Activated naive CD8-positive, alpha-beta T cell treated with anti-CD3 and anti-CD28 coated beads for 36 hours (primary cell): Measurements from ENCODE around the gene FERMT1. TPM values are rescaled to one million over a fixed set of nuclear protein-coding genes. Genes with fewer than 3 reads are reported as not detected.

Experiments used
- DNase-seq: peaks from one replicate; pipeline ENCODE4 v3.0.0; 2021
- H3K27ac Mint-ChIP-seq: one replicate; pipeline ENCODE4 v1.8.0; 2022; ENCODE audit warnings: mild to moderate bottlenecking, moderate library complexity, mixed read lengths
- H3K27me3 Mint-ChIP-seq: one replicate; pipeline ENCODE4 v1.8.0; 2022; ENCODE audit warnings: mild to moderate bottlenecking, mixed read lengths
- H3K36me3 Mint-ChIP-seq: one replicate; pipeline ENCODE4 v1.8.0; 2021; ENCODE audit warnings: mild to moderate bottlenecking, mixed read lengths
- H3K4me1 Mint-ChIP-seq: one replicate; pipeline ENCODE4 v1.8.0; 2021; ENCODE audit warnings: mixed read lengths
- H3K4me3 Mint-ChIP-seq: one replicate; pipeline ENCODE4 v1.8.0; 2022; ENCODE audit warnings: mild to moderate bottlenecking, moderate library complexity, mixed read lengths
- H3K9me3 Mint-ChIP-seq: one replicate; pipeline ENCODE4 v1.8.0; 2022; ENCODE audit warnings: mixed read lengths
- total RNA-seq, 2 experiments: library from RNA; stranded (reverse); gene quantifications; one replicate each; pipeline ENCODE4 v1.2.3, GENCODE V29; 2021

The FERMT1 gene
- total RNA-seq, 2 experiments from 2014 or later: 0.32 to 0.52 TPM

DNA sequence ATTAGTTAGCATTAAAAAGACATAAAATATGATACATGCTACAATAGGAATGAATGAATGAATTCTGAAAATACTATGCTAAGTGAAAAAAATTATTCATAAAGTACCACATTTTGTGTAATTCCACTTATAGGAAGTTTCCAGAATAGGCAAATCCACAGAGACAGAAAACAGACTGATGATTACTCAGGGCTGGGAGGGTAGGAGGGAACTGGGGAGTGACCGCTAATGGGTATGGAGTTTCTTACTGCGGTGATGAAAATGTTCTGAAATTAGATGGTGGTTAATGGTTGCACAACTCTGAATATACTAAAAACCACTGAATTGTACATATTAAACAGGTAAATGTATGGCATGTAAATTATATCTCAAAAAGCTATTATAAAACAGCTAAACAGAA lies 22.6 kb downstream of the FERMT1 start:
- Mint-ChIP-seq H3K27ac (no peak overlapping the region), H3K27me3 (peaks cover 13% of the 10 kb centered on the region), H3K9me3 (no peaks in the 10 kb centered on the region), H3K4me3 (no peak overlapping the region), H3K4me1 (no peaks in the 10 kb centered on the region), H3K36me3 (no peaks in the 10 kb centered on the region)
- no peak for DNase-seq

GRCh38 chr20:6099819-6100218 lies 23.0 kb downstream of the FERMT1 start:
- Mint-ChIP-seq H3K27me3 (peaks cover 13% of the 10 kb centered on the region), H3K36me3 (no peaks in the 10 kb centered on the region), H3K27ac (no peak overlapping the region), H3K4me1 (no peaks in the 10 kb centered on the region), H3K4me3 (no peak overlapping the region), H3K9me3 (no peaks in the 10 kb centered on the region)
- no peak for DNase-seq

DNA sequence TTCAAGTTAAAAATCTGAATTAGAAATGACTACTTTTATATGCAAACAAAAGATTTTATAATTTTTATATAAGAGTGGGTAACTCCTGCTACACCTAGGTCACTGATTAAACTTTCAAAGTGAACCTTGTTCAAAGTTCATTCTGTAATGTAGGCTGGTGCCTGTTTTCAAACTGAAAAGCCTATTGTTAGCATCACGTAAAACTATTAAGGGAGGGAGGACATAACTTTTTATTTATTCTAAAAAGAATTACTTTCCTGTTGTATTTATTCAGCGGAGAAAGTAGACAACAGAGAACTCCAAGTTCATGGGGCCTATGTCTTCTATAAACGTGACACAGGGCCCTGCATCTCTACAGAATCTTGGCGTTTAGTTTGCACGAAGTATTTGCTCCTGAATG lies 27.4 kb downstream of the FERMT1 start:
- DNase-seq: no peak
- Mint-ChIP-seq H3K4me1 (no peaks in the 10 kb centered on the region), H3K36me3 (no peaks in the 10 kb centered on the region), H3K9me3 (no peaks in the 10 kb centered on the region), H3K4me3 (no peak overlapping the region), H3K27ac (no peak overlapping the region), H3K27me3 (peaks cover 25% of the 10 kb centered on the region)

DNA sequence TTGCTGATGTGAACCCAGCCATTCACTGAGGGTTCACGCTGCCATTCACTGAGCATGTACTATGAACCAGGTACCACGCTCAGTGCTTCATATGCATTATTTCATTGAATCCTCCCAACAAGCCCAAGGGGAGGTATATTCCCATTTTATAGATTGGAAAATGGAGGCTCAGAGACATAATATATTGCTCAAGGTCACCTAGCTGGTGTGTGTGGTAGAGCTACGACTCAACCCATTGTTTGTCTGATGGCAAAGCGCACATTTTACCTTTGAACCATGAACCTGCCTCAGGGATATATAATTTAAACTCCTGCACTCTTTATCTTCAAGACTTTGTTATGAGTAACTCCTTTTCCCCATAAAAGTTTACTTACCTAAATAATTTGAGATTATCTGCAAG lies 28.3 kb downstream of the FERMT1 start:
- Mint-ChIP-seq H3K27me3 (peaks cover 30% of the 10 kb centered on the region), H3K27ac (no peak overlapping the region), H3K36me3 (no peaks in the 10 kb centered on the region), H3K4me3 (no peak overlapping the region), H3K4me1 (no peaks in the 10 kb centered on the region), H3K9me3 (no peaks in the 10 kb centered on the region)
- no peak for DNase-seq

DNA sequence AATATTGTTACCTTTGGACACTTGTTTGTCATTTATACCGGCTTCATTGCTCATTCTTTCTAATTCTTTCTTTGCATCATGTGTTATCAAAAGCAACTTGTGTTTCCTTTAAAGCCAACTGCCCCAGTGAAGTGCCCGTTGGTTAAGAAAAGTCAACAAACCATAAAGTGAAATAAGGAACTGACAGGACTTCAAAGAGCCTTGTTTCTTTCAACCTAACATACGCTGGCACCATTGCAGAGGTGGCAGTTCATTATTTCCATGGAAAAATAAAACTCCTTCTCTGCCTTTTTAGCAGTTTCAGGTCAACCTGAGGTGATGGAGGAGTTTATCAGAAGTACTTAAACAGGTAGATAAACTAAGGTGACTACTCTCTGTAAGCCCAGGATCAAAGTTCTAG lies 28.8 kb downstream of the FERMT1 start:
- Mint-ChIP-seq H3K36me3 (no peaks in the 10 kb centered on the region), H3K4me3 (no peak overlapping the region), H3K9me3 (no peaks in the 10 kb centered on the region), H3K27me3 (peaks cover 32% of the 10 kb centered on the region), H3K27ac (no peak overlapping the region), H3K4me1 (no peaks in the 10 kb centered on the region)
- no peak for DNase-seq

DNA sequence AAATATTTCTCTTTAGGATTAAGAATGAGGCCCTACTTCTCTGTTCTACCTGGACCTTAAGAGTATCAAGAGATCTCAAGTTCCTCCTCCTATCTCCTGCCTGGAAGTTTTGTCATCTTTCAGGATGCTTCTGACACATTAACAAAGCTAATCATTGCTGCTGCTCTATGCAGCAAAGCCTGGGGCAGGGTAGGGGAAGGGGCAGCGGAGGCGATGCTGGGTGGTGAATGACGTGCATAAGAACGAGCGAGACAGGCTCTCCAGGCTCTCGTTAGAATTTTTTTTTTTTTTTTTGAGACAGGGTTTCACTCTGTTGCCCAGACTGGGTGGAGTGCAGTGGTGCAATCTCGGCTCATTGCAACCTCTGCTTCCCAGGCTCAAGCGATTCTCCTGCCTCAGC lies 31.2 kb downstream of the FERMT1 start:
- no peak overlapping the region for H3K4me3 Mint-ChIP-seq
- DNase-seq: no peak
- no peak overlapping the region for H3K27ac Mint-ChIP-seq
- H3K4me1 Mint-ChIP-seq: no peaks in the 10 kb centered on the region
- peaks cover 29% of the 10 kb centered on the region for H3K27me3 Mint-ChIP-seq
- no peaks in the 10 kb centered on the region for H3K36me3 Mint-ChIP-seq
- H3K9me3 Mint-ChIP-seq: no peaks in the 10 kb centered on the region

- no peak overlapping the region for H3K27ac Mint-ChIP-seq
- no peaks in the 10 kb centered on the region for H3K36me3 Mint-ChIP-seq
- no peaks in the 10 kb centered on the region for H3K9me3 Mint-ChIP-seq
- DNase-seq: no peak
- H3K4me3 Mint-ChIP-seq: no peak overlapping the region
- peaks cover 13% of the 10 kb centered on the region for H3K27me3 Mint-ChIP-seq
- H3K4me1 Mint-ChIP-seq: no peaks in the 10 kb centered on the region
Measured at GRCh38 chr20:6086868-6087267, 36.0 kb downstream of the FERMT1 start.

DNA sequence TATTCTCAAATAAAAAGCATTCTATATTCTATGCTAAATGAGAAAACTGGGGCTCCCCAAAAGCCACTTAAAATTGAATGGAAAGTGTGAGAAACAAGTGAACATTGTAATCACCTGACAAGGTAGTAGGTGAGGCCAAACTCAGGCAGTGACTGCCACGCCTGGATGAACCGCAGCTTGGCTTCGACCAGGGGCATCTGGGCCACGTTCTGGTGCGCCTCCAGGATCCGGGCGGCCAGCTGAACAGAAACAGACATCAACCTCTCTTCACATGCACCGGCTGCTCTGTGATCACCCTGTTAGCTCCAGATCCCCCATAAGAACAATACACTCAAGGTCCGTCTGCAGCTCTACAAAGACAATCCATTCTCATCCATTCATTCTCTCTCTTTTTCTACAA lies 38.9 kb downstream of the FERMT1 start:
- Mint-ChIP-seq H3K36me3 (no peaks in the 10 kb centered on the region), H3K9me3 (no peaks in the 10 kb centered on the region), H3K4me3 (no peak overlapping the region), H3K27ac (no peak overlapping the region), H3K27me3 (no peaks in the 10 kb centered on the region), H3K4me1 (no peaks in the 10 kb centered on the region)
- DNase-seq: no peak

- H3K4me1 Mint-ChIP-seq: no peaks in the 10 kb centered on the region
- no peaks in the 10 kb centered on the region for H3K9me3 Mint-ChIP-seq
- no peak overlapping the region for H3K27ac Mint-ChIP-seq
- H3K27me3 Mint-ChIP-seq: no peaks in the 10 kb centered on the region
- no peak for DNase-seq
- no peak overlapping the region for H3K4me3 Mint-ChIP-seq
- H3K36me3 Mint-ChIP-seq: no peaks in the 10 kb centered on the region
Measured at GRCh38 chr20:6081236-6081635, 41.6 kb downstream of the FERMT1 start.

DNA sequence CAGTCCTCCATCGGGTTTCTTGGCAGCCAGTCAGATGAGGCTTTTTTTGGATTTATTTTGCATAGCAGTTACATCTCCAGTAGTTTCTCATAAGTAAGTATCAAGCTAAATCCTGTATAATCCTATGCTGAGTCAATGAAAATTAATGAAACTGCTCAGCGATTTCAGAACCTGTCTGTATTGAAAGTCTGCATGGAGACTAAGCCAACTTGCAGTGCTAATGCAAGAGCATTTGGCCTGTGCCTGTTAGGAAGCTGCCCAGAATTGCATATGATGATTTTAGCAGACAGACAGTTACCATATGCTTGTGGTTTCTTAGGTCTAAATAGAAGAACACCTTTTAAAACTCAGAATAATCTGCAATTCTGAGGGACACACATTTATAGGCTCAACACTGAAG lies 43.8 kb downstream of the FERMT1 start:
- no peak overlapping the region for H3K4me3 Mint-ChIP-seq
- no peaks in the 10 kb centered on the region for H3K27me3 Mint-ChIP-seq
- no peaks in the 10 kb centered on the region for H3K9me3 Mint-ChIP-seq
- no peak overlapping the region for H3K27ac Mint-ChIP-seq
- H3K4me1 Mint-ChIP-seq: no peaks in the 10 kb centered on the region
- no peaks in the 10 kb centered on the region for H3K36me3 Mint-ChIP-seq
- no peak for DNase-seq

- DNase-seq: no peak
- H3K36me3 Mint-ChIP-seq: no peaks in the 10 kb centered on the region
- H3K4me1 Mint-ChIP-seq: no peaks in the 10 kb centered on the region
- no peak overlapping the region for H3K27ac Mint-ChIP-seq
- H3K4me3 Mint-ChIP-seq: no peak overlapping the region
- H3K27me3 Mint-ChIP-seq: no peaks in the 10 kb centered on the region
- H3K9me3 Mint-ChIP-seq: no peaks in the 10 kb centered on the region
Measured at GRCh38 chr20:6075428-6076219, 47.2 kb downstream of the FERMT1 start.

- DNase-seq: no peak
- Mint-ChIP-seq H3K27ac (no peak overlapping the region), H3K27me3 (no peaks in the 10 kb centered on the region), H3K4me3 (no peak overlapping the region), H3K36me3 (no peaks in the 10 kb centered on the region), H3K9me3 (no peaks in the 10 kb centered on the region), H3K4me1 (no peaks in the 10 kb centered on the region)
Measured at GRCh38 chr20:6074784-6075183, 48.0 kb downstream of the FERMT1 start.

DNA sequence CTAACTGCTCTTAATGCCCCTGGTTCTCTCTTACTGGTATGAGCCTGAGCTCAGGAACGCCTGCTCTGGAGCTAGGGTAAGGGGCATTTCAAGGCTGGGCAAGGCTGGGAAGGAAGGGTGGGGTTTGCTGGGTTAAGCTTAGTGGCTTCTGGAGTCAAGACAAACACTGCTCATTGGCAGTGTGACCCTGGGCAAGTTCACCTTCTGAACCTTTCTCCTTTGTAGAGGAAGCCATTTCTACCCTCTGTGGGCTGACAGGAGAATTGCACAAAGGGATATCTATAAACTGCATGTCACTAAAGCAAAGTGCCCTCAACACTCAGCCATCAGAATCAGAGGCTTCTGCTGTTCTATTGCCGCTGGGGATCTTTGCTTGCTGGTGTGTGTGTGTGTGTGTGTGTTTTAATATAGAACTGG lies 48.7 kb downstream of the FERMT1 start:
- Mint-ChIP-seq H3K4me3 (no peak overlapping the region), H3K4me1 (no peaks in the 10 kb centered on the region), H3K27me3 (no peaks in the 10 kb centered on the region), H3K9me3 (no peaks in the 10 kb centered on the region), H3K36me3 (no peaks in the 10 kb centered on the region), H3K27ac (no peak overlapping the region)
- no peak for DNase-seq

DNA sequence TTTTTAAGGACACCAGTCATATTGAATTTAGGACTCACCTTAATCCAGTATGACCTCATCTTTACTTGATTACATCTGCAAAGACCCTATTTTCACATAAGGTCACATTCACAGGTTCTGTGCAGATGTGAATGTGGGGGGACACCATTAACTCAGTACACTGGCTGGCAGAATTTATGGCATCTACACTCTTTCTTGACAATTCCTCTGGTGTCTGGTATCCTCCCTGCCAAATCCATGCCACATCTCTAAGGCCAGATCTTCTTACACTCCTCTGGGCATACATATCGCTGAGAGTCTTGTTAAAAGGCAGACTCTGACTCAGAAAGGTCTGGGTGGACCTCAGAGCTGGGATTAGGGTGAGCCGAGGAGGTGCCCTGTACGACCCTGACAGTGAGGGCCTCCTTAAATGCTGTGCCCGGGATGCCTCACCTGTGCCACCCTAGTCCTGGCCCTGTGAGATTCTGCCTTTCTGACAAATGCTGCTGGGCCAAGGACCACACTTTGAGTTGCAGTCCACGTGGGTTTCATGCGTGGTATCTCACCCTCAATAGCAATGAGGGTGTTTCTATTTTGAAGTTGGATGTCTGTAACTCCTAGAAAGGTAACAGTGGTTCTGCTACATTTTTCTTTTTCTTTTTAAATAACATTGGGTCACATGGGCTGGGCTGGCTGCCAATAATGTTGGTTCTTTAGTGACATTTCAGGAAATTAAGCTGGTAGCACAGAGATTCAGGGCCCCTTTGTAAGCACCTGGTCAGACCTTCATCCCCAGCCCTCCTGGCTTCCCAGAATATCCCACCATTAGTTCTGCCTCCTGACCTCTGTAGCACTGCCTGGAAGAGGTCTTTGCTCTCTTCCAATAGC lies 51.8 kb downstream of the FERMT1 start:
- DNase-seq: no peak
- Mint-ChIP-seq H3K9me3 (no peaks in the 10 kb centered on the region), H3K27ac (no peak overlapping the region), H3K4me3 (no peak overlapping the region), H3K36me3 (no peaks in the 10 kb centered on the region), H3K4me1 (no peaks in the 10 kb centered on the region), H3K27me3 (no peaks in the 10 kb centered on the region)

GRCh38 chr20:6069669-6070068 lies 53.2 kb downstream of the FERMT1 start:
- H3K9me3 Mint-ChIP-seq: no peaks in the 10 kb centered on the region
- no peak for DNase-seq
- no peaks in the 10 kb centered on the region for H3K4me1 Mint-ChIP-seq
- no peak overlapping the region for H3K27ac Mint-ChIP-seq
- no peak overlapping the region for H3K4me3 Mint-ChIP-seq
- no peaks in the 10 kb centered on the region for H3K36me3 Mint-ChIP-seq
- no peaks in the 10 kb centered on the region for H3K27me3 Mint-ChIP-seq
